ENCODE results near the gene PCED1B. TPM values are rescaled to one million over a fixed set of nuclear protein-coding genes. Genes with fewer than 3 reads are reported as not detected.
"Not testable (repeated sequence)": the region's sequence is repeated elsewhere in the genome, so short reads cannot be mapped to it uniquely, and the experiment has no call there.

The PCED1B gene
- total RNA-seq, 1 donor from 2014 or later = 0.55 TPM

DNA sequence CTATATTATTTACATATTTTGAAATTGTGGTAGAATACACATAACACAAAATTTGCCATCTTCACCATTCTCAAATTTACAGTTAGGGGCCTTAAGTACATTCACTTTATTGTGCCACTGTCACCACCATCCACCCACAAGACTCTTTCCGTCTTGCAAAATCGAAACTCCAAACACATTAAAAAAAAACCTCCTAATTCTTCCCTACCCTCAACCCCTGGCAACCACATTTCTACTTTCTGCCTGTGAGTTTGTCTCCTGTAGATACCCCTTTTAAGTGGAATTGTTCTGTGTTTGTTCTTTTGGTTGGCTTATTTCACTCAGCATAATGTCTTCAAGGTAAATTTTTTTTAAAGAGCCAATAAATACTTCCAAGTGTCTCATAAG is 32.0 kb downstream of the PCED1B start:
- DNase-seq = no peak
- no peak overlapping the region for H3K4me3 ChIP-seq
- no peak overlapping the region for H3K27ac ChIP-seq (replicated peaks)
- H3K27me3 ChIP-seq (ENCODE audit: low read depth) = no peaks in the 10 kb centered on the region
- intact Hi-C loops (cut with micrococcal nuclease) = no loop called here
- no peaks in the 10 kb centered on the region for H3K36me3 ChIP-seq
- no peaks in the 10 kb centered on the region for H3K4me1 ChIP-seq
- TF ChIP-seq, protein P1, sequence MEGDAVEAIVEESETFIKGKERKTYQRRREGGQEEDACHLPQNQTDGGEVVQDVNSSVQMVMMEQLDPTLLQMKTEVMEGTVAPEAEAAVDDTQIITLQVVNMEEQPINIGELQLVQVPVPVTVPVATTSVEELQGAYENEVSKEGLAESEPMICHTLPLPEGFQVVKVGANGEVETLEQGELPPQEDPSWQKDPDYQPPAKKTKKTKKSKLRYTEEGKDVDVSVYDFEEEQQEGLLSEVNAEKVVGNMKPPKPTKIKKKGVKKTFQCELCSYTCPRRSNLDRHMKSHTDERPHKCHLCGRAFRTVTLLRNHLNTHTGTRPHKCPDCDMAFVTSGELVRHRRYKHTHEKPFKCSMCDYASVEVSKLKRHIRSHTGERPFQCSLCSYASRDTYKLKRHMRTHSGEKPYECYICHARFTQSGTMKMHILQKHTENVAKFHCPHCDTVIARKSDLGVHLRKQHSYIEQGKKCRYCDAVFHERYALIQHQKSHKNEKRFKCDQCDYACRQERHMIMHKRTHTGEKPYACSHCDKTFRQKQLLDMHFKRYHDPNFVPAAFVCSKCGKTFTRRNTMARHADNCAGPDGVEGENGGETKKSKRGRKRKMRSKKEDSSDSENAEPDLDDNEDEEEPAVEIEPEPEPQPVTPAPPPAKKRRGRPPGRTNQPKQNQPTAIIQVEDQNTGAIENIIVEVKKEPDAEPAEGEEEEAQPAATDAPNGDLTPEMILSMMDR (IDR thresholded peaks at IDR 0.05; ENCODE audit: borderline replicate concordance) = no peak
- no peaks in the 10 kb centered on the region for H3K9me3 ChIP-seq (replicated peaks)

DNA sequence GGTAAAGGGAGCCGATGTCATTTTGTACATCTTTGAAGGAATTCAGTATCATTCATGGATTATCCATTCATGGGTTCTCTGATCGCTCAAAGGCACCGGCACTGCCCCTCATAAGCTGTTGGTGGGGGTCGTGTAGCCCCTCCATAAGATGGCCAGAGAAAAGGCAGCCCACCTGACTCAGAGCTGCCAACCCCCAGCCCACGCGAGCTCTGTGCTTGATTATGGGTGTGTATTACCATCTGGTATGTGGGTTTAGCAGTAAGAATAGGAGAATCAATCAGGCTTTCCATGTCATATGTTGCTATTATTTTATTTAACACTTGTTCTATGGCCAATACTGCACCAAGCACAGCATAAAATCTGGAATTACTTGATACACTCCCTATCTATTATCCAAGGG is 32.4 kb downstream of the PCED1B start:
- H3K36me3 ChIP-seq = no peaks in the 10 kb centered on the region
- no peak for DNase-seq
- H3K4me1 ChIP-seq = no peaks in the 10 kb centered on the region
- TF ChIP-seq, protein P1 (IDR thresholded peaks at IDR 0.05; ENCODE audit: borderline replicate concordance) = no peak
- no peak overlapping the region for H3K4me3 ChIP-seq
- no peaks in the 10 kb centered on the region for H3K9me3 ChIP-seq (replicated peaks)
- no peaks in the 10 kb centered on the region for H3K27me3 ChIP-seq (ENCODE audit: low read depth)
- intact Hi-C loops (cut with micrococcal nuclease) = no loop called here
- no peak overlapping the region for H3K27ac ChIP-seq (replicated peaks)

DNA sequence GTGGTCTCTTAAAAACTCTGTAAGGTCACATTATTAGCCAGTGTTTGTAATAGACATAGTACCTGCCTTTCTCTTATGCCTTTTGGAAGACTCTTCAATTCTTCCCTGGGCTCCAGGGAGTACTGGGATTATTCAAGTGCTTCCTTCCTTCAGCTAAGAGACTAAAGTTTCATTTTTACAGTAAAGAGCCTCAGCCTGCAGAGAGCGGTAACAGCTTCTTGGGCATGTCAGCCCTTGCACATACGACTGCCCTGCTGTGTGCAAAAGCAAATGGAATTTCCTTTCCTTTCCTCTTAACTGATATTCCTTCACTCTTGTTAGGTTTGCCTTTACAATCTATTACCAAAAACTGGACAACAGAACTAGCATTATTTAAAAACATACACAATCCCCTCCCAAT is 33.3 kb downstream of the PCED1B start:
- TF ChIP-seq, protein P1 (IDR thresholded peaks at IDR 0.05; ENCODE audit: borderline replicate concordance) = no peak
- Histone ChIP-seq H3K27me3 (ENCODE audit: low read depth) (no peaks in the 10 kb centered on the region), H3K27ac (replicated peaks) (no peak overlapping the region), H3K4me1 (no peaks in the 10 kb centered on the region), H3K36me3 (no peaks in the 10 kb centered on the region), H3K4me3 (no peak overlapping the region), H3K9me3 (replicated peaks) (no peaks in the 10 kb centered on the region)
- no peak for DNase-seq
- intact Hi-C loops (cut with micrococcal nuclease) = no loop called here

DNA sequence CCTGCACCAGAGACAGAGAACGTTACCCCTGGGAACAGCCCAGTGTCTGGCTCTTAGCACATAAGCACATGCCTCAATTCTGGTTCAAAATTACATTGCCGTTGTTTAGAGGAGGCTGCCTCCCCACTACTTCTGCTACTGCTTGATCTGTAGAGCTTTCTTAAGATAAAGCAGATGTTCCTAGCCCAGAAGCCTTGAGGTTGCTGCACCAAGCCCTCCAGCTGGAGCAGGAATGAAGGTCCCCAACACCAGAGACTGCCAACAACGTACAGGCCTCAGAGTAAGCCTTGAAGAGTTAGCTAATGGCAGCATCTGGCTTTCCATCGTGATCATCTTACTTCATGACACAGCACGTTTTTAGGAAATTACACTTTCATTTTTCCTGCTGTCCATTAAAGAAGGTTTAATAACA is 35.1 kb downstream of the PCED1B start:
- intact Hi-C loops (cut with micrococcal nuclease) = no loop called here

DNA sequence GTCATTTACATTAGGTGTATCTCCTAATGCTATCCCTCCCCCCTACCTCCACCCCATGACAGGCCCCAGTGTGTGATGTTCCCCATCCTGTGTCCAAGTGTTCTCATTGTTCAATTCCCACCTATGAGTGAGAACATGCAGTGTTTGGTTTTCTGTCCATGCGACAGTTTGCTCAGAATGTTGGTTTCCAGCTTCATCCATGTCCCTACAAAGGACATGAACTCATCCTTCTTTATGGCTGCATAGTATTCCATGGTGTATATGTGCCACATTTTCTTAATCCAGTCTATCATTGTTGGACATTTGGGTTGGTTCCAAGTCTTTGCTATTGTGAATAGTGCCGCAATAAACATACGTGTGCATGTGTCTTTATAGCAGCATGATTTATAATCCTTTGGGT is 37.9 kb downstream of the PCED1B start:
- H3K27me3 ChIP-seq (ENCODE audit: low read depth); DNase-seq; intact Hi-C loops (cut with micrococcal nuclease); H3K27ac ChIP-seq (replicated peaks); H3K4me3 ChIP-seq; H3K9me3 ChIP-seq (replicated peaks); H3K36me3 ChIP-seq; H3K4me1 ChIP-seq: not testable (repeated sequence)

More for the DNA sequence above, 35.1 kb downstream of the PCED1B start:
- Histone ChIP-seq H3K4me1 (no peaks in the 10 kb centered on the region), H3K9me3 (replicated peaks) (no peaks in the 10 kb centered on the region), H3K27ac (replicated peaks) (no peak overlapping the region), H3K36me3 (no peaks in the 10 kb centered on the region), H3K27me3 (ENCODE audit: low read depth) (no peaks in the 10 kb centered on the region), H3K4me3 (no peak overlapping the region)
- DNase-seq = no peak
- TF ChIP-seq, protein P1 (IDR thresholded peaks at IDR 0.05; ENCODE audit: borderline replicate concordance) = no peak

DNA sequence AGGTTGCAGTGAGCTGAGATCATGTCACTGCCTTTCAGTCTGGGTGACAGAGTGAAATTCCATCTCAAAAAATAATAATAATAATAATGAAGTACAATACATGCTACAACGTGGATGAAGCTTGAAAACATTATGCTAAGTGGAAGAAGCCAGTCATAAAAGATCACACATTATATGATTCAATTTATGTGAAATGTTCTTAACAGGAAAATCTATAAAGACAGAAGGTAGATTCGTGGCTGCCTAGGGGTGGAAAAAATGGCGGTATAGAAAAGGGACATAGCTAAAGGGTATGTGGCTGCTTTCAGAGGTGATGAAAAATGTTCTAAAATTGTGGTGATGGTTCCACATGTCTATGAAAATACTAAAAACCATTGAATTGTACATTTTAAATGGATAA is 41.3 kb downstream of the PCED1B start:
- Histone ChIP-seq H3K27me3 (ENCODE audit: low read depth) (no peaks in the 10 kb centered on the region), H3K27ac (replicated peaks) (no peak overlapping the region), H3K4me3 (no peak overlapping the region), H3K4me1 (no peaks in the 10 kb centered on the region), H3K9me3 (replicated peaks) (no peaks in the 10 kb centered on the region), H3K36me3 (no peaks in the 10 kb centered on the region)
- no peak for DNase-seq
- intact Hi-C loops (cut with micrococcal nuclease) = no loop called here
- TF ChIP-seq, protein P1 (IDR thresholded peaks at IDR 0.05; ENCODE audit: borderline replicate concordance) = no peak

Data from left ventricle myocardium inferior (tissue), 1 donor.